Measurements from ENCODE around the gene KCNA10.

Gene KCNA10

DNA sequence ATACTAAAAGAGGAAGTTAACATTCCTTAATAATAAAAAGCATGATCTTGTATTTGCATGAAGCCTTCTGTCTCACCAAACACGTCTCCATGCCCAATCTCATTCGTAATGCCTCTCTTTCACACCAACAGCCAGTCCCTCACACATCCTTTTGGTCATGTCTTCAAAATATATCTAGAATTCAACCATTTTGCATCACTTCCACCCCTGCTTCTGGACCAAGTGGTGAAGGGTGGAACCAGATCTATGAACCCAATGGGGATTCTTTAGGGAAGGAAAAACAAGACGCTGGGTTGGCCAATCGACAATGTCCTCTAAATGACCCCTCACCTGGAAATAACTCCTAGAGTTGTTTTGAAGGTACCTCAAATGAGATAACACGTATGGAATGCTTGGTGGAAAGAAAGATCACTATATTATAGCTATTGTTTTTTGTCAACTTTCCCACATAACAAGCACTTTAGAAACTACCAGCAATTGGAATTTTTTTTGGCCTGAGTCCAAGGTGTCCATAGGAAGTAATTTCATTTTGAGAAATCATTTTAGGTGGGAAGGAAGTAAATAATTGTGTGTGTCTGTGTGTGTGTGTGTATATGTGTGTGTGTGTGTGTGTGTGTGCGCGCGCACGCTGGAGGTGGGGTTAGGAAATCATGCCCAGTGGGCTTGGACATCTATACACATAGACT lies at the start of gene KCNA10:
KCNA10 (minus strand) TSS at position 51 of the 686 bp plus-strand sequence. CDS start 388 bp downstream, outside the sequence.
- peak; percentile 3 for DNase-seq (ENCODE audit: low read depth)
- TF ChIP-seq, protein P1, sequence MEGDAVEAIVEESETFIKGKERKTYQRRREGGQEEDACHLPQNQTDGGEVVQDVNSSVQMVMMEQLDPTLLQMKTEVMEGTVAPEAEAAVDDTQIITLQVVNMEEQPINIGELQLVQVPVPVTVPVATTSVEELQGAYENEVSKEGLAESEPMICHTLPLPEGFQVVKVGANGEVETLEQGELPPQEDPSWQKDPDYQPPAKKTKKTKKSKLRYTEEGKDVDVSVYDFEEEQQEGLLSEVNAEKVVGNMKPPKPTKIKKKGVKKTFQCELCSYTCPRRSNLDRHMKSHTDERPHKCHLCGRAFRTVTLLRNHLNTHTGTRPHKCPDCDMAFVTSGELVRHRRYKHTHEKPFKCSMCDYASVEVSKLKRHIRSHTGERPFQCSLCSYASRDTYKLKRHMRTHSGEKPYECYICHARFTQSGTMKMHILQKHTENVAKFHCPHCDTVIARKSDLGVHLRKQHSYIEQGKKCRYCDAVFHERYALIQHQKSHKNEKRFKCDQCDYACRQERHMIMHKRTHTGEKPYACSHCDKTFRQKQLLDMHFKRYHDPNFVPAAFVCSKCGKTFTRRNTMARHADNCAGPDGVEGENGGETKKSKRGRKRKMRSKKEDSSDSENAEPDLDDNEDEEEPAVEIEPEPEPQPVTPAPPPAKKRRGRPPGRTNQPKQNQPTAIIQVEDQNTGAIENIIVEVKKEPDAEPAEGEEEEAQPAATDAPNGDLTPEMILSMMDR (conservative IDR thresholded peaks at IDR 0.05; ENCODE audit: low read depth, low read length), result no peak
- H3K4me3 ChIP-seq (ENCODE audit: low read depth, low read length), result no peak within 1 kb of the TSS

- H3K4me3 ChIP-seq (ENCODE audit: low read depth, low read length), result no peak overlapping the region
- TF ChIP-seq, protein P1 (conservative IDR thresholded peaks at IDR 0.05; ENCODE audit: low read depth, low read length), result no peak
- no peak for DNase-seq (ENCODE audit: low read depth)
Measured at GRCh38 chr1:110566836-110567235, 47.9 kb upstream of the KCNA10 start.

DNA sequence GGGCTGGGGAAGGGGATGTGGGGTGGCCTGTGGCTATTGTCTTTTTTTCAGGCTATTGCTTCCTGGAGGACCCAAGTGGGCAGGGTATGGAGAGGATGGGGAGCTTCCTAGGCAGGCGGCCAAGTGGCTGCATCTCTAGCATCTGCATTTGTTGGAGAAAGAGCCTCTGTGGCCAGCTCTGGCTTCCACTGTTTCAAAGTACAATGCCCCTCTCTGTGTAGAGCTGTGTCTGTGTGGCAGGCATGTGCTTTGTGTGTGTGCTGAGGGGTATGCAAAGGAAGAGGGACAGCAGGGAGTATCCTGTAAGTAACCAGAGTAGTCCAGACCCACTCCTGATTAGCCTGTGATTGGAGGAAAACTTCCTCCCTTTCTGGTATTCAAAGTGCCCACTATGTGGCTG lies 46.6 kb upstream of the KCNA10 start:
- TF ChIP-seq, protein P1 (conservative IDR thresholded peaks at IDR 0.05; ENCODE audit: low read depth, low read length), result no peak
- H3K4me3 ChIP-seq (ENCODE audit: low read depth, low read length), result no peak overlapping the region
- DNase-seq (ENCODE audit: low read depth), result no peak

- no peak for DNase-seq (ENCODE audit: low read depth)
- TF ChIP-seq, protein P1 (conservative IDR thresholded peaks at IDR 0.05; ENCODE audit: low read depth, low read length), result no peak
- no peak overlapping the region for H3K4me3 ChIP-seq (ENCODE audit: low read depth, low read length)
Measured at GRCh38 chr1:110563089-110563488, 44.1 kb upstream of the KCNA10 start.

DNA sequence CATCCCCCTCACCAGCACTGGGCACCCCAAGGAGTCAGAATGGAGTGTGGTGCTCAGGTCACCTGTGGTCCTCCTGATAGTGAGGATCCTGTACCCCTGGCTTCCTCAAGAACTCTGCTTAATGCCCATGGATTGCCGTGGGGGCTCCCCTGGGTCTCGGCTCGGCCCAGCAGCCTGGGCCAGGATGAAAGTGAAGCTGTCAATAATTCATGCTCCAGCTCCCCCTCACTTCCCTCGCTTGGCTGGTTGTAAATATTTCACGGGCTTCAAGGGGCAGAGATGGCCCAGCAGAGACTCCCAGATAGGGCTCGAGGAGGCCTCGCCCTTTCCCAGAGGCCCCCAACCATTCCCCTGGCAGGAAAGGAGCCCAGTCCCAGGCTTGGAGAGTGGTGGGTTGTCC lies 42.6 kb upstream of the KCNA10 start:
- no peak overlapping the region for H3K4me3 ChIP-seq (ENCODE audit: low read depth, low read length)
- TF ChIP-seq, protein P1 (conservative IDR thresholded peaks at IDR 0.05; ENCODE audit: low read depth, low read length), result no peak
- no peak for DNase-seq (ENCODE audit: low read depth)

GRCh38 chr1:110559157-110559556 lies 40.2 kb upstream of the KCNA10 start:
- TF ChIP-seq, protein P1 (conservative IDR thresholded peaks at IDR 0.05; ENCODE audit: low read depth, low read length), result no peak
- DNase-seq (ENCODE audit: low read depth), result no peak
- H3K4me3 ChIP-seq (ENCODE audit: low read depth, low read length), result no peak overlapping the region

GRCh38 chr1:110557481-110557880 lies 38.5 kb upstream of the KCNA10 start:
- DNase-seq (ENCODE audit: low read depth), result no peak
- H3K4me3 ChIP-seq (ENCODE audit: low read depth, low read length), result no peak overlapping the region
- TF ChIP-seq, protein P1 (conservative IDR thresholded peaks at IDR 0.05; ENCODE audit: low read depth, low read length), result no peak

All from choroid plexus epithelial cell (primary cell).